ENCODE measurements around the gene IL12RB2.

DNA sequence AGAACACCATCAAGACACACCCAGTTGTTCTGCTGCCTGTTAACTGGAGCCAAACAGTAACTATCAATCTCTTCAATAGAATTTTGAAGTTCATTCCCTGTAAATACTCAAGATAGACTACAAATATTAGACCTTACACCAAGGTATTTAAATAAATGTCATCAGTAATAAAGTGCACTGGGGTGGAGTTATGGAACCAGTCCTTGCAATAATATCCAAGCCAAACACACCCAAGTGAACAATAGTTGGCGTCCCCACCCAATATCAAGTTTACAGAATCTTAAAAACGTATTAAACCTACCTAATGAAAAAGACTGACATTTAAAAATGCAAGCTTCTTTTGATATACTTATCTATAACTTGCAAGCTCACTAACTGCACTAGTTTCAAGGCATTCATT, 119.8 kb downstream of the IL12RB2 start:
- TF ChIP-seq CTCF (IDR thresholded peaks at IDR 0.05; ENCODE audit: low read length) (no peak), EZH2 (IDR thresholded peaks at IDR 0.05; ENCODE audit: borderline replicate concordance, low read length) (no peak)
